HG02571 (cell line): ENCODE measurements around the gene PVALEF.

Experiments used
- ATAC-seq: cut with Tn5 transposase; IDR thresholded peaks from one replicate; pipeline ENCODE4 v1.9.1; 2021; ENCODE audit warnings: mild to moderate bottlenecking, moderate library complexity; ENCODE audit not compliant: unreplicated experiment

Gene PVALEF

GRCh38 chr17:81160747-81161453 lies 4.4 kb upstream of the PVALEF start:
- no peak for ATAC-seq

- no peak for ATAC-seq
Measured at GRCh38 chr17:81161536-81161935, 3.8 kb upstream of the PVALEF start.

- ATAC-seq, result no peak
Measured at GRCh38 chr17:81161972-81162371, 3.3 kb upstream of the PVALEF start.

- ATAC-seq, result no peak
Measured at GRCh38 chr17:81162491-81162890, 2.8 kb upstream of the PVALEF start.

GRCh38 chr17:81163051-81163695 lies 2.1 kb upstream of the PVALEF start:
- no peak for ATAC-seq

- no peak for ATAC-seq
Measured at GRCh38 chr17:81163703-81164370, 1.5 kb upstream of the PVALEF start.

GRCh38 chr17:81164371-81165245 lies 699 bp upstream of the PVALEF start:
- ATAC-seq, result no peak

- ATAC-seq, result no peak
Measured at GRCh38 chr17:81166033-81166492, 756 bp downstream of the PVALEF start, which contains the start of gene AATK. TSS of gene AATK (minus strand) at chr17:81166221. CDS start at chr17:81165992, 229 bp downstream.

GRCh38 chr17:81167194-81167524 lies 1.9 kb downstream of the PVALEF start:
- ATAC-seq, result no peak

- no peak for ATAC-seq
Measured at GRCh38 chr17:81167638-81168037, 2.3 kb downstream of the PVALEF start.

GRCh38 chr17:81169870-81170309 lies 4.6 kb downstream of the PVALEF start:
- ATAC-seq, result no peak

- ATAC-seq, result no peak
Measured at GRCh38 chr17:81170727-81171494, 5.6 kb downstream of the PVALEF start.

- no peak for ATAC-seq
Measured at GRCh38 chr17:81171941-81172340, 6.6 kb downstream of the PVALEF start.

GRCh38 chr17:81173052-81173761 lies 7.9 kb downstream of the PVALEF start:
- no peak for ATAC-seq

GRCh38 chr17:81173762-81174155 lies 8.5 kb downstream of the PVALEF start:
- ATAC-seq, result no peak

GRCh38 chr17:81176666-81177065 lies 11.4 kb downstream of the PVALEF start:
- ATAC-seq, result no peak

GRCh38 chr17:81178136-81179091 lies 13.1 kb downstream of the PVALEF start:
- no peak for ATAC-seq

GRCh38 chr17:81179220-81179619 lies 13.9 kb downstream of the PVALEF start:
- ATAC-seq, result no peak
